Sciatic nerve (tissue), 2 donors: Measurements from ENCODE around the gene ATP6V1D. TPM values are rescaled to one million over a fixed set of nuclear protein-coding genes. Genes with fewer than 3 reads are reported as not detected.
A peak's percentile ranks its signal among the peaks of the same experiment; 100 is the strongest.
"Not testable (repeated sequence)": the region's sequence is repeated elsewhere in the genome, so short reads cannot be mapped to it uniquely, and the experiment has no call there.

ENCODE experiments used
- ATAC-seq: fragments of 200-7000 bp; cut with Tn5 transposase; one replicate; pipeline ENCODE4 v1.9.1; 2020; ENCODE audit warnings: mild to moderate bottlenecking, moderate library complexity
- DNase-seq: peaks from one replicate; pipeline ENCODE4 v3.0.0-alpha.2; 2020; ENCODE audit warnings: low spot score
- intact Hi-C: fragments of 100-400 bp; cut with DNase I; formaldehyde crosslinking; loops from one replicate; pipeline ENCODE4 v1.14.2; 2022
- total RNA-seq: library from RNA; stranded (reverse); fragmentation: NEBNext Ultra II Directional; extraction: Animal tissue kit (Norgen Biotek cat#: 25700); gene quantifications from one replicate; pipeline ENCODE4 v1.2.1, GENCODE V29; 2021
- donor health status: DM: no; HTN: no; CAD: no.
- donor health status: DM: no; HTN: no; CAD: no.

The ATP6V1D gene
- total RNA-seq, 1 donor from 2014 or later = 46.0 TPM

DNA sequence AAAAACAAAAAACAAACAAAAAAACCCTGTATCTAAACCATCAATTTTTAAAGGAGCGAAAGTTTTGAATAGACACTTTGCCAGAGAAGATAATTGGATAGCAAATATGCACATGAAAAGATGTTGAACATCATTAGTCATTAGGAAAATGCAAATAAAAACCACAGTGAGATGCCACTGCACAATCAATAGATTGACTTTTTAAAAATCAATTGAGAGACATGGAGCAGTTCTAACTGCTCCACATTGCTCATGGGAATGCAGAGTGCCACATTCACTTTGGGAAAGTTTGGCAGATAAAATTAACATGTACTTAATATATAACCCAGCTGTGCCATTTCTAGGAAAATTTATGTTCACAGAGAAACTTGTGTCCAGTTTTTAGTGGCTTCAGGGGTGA, 13.2 kb upstream of the ATP6V1D start:
- intact Hi-C loops = no loop called here
- DNase-seq (no peak), ATAC-seq (no peak)

DNA sequence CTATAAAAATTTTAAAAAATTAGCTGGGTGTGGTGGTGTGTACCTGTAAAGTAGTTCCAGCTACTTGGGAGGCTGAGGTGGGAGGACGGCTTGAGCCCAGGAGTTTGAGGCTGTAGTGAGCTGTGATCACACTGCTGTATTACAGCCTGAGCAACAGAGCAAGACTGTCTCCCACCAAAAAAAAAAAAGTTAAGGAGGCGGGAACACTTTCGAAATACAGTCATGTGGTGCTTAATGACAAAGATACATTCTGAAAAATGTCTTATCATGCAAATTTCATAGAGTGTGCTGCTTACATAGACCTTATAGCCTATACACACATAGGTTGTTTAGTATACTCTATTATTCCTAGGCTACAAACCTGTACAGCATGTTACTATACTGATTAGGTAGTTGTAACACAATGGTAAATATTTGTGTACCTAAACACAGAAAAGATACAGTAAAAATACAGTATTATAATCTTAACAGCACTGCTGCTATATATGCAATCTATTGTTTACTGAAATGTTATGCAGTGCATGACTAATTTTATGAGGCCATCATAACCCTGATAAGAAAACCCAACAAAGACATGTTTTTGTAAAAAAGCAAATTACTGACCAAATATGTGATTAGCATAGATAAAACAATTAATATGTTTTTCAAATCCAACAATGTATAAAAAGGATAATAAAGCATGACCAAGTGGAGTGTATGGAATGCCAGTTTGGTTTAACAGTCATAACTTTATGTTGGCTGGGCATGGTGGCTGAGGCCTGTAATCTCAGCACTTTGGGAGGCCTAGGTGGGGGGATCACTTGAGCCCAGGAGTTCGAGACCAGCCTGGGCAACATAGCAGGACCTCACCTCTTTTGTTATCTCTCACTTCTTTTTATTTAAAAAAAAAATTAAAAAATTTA, 11.9 kb upstream of the ATP6V1D start:
- no peak for DNase-seq
- intact Hi-C loops = no loop called here
- no peak for ATAC-seq

DNA sequence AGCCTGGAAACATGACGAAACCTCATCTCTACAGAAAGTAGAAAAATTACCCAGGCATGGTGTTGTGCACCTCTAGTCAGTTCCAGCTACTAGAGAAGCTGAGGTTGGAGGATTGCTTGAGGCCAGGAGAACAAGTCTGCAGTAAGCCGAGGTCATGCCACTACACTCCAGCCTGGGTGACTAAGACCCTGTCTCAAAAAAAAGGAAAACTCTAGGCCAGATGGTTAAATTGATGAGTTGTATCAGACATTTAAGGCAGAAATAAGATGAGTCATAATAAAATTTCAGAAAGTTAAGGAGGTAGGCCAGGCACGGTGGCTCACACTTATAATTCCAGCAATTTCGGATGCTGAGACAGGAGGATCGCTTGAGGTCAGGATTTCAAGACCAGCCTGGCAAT, 11.2 kb upstream of the ATP6V1D start:
- intact Hi-C loops = no loop called here
- no peak for ATAC-seq
- no peak for DNase-seq

DNA sequence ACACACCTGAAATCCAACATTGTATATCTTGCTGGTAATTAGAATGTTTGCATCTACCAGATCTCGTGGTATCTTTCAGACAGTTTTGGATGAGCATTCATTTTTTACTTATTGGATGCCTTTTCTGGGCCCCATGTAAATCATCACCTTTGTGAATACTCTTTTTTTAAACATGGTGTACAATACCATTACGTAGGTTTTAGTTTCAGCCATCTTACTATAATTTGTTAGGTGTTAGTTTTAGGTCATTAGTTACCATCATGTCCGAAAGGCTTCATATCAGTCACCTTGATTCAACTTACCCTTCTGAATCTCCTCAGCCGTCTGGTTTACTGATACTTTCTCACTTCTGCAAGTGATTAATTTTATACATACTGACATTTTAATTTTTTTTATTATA, 5.9 kb upstream of the ATP6V1D start:
- DNase-seq = no peak
- intact Hi-C loops = no loop called here
- no peak for ATAC-seq

GRCh38 chr14:67360470-67361206, 1.0 kb upstream of the ATP6V1D start:
- intact Hi-C loops = no loop called here
- DNase-seq (no peak), ATAC-seq (peak; percentile 38)

- ATAC-seq (no peak), DNase-seq (no peak)
- intact Hi-C loops = no loop called here
Measured at GRCh38 chr14:67358924-67359774, 455 bp downstream of the ATP6V1D start.

- intact Hi-C loops = no loop called here
Measured at GRCh38 chr14:67357969-67358354, 1.6 kb downstream of the ATP6V1D start.

GRCh38 chr14:67357186-67357968, 2.2 kb downstream of the ATP6V1D start:
- intact Hi-C loops = no loop called here
- no peak for ATAC-seq
- DNase-seq = no peak

More at GRCh38 chr14:67357969-67358354, 1.6 kb downstream of the ATP6V1D start:
- DNase-seq = no peak
- no peak for ATAC-seq

GRCh38 chr14:67352055-67352454, 7.5 kb downstream of the ATP6V1D start:
- DNase-seq = no peak
- ATAC-seq = no peak
- intact Hi-C loops = no loop called here

DNA sequence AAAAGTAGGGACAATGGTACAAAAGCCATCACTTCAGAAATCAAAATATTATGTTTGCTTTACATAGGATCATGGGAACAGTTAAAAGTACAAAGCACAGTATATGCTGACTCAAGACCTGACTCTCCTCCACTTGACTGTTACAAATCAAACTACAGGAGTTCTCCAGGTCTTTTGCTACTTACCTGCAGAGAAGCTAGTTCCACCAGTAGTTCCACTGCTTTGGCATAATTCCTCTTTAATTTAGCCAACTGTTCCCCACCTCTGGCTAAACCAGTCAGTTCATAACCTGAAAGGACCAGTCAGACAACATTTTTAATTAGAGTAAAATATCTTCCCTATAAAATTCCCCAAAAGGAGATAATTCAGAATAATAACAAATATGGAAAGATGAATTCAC, 14.0 kb downstream of the ATP6V1D start:
- DNase-seq (no peak), ATAC-seq (no peak)

GRCh38 chr14:67343601-67344230, 15.9 kb downstream of the ATP6V1D start:
- no peak for DNase-seq
- intact Hi-C loops = no loop called here
- ATAC-seq = no peak

More for the DNA sequence above, 14.0 kb downstream of the ATP6V1D start:
- intact Hi-C loops = no loop called here

- ATAC-seq, DNase-seq: not testable (repeated sequence)
Measured at GRCh38 chr14:67341231-67341630, 18.4 kb downstream of the ATP6V1D start.

GRCh38 chr14:67335781-67336180, 23.8 kb downstream of the ATP6V1D start:
- ATAC-seq (no peak), DNase-seq (no peak)
- intact Hi-C loops = no loop called here

More at GRCh38 chr14:67341231-67341630, 18.4 kb downstream of the ATP6V1D start:
- intact Hi-C loops = not testable (repeated sequence)

DNA sequence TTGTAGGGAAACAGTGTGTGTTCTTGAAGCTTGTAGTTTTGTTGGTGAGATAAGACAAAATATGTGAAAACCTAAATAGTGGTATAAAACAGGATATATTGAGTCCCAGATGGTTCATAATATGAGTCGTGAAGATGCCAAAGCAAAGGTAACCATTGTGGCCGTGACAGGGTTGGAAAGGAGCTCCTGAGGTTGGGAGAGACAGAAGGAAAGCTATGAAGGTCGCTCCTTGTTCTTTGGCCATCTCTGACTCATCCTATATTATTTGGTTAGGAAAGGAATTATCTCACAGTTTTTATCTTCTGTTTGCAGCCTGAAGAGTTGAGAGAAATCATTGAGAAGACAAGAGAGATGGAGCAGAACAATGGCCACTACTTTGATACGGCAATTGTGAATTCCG, 27.1 kb downstream of the ATP6V1D start:
- DNase-seq = no peak
- intact Hi-C loops = no loop called here
- ATAC-seq = no peak

DNA sequence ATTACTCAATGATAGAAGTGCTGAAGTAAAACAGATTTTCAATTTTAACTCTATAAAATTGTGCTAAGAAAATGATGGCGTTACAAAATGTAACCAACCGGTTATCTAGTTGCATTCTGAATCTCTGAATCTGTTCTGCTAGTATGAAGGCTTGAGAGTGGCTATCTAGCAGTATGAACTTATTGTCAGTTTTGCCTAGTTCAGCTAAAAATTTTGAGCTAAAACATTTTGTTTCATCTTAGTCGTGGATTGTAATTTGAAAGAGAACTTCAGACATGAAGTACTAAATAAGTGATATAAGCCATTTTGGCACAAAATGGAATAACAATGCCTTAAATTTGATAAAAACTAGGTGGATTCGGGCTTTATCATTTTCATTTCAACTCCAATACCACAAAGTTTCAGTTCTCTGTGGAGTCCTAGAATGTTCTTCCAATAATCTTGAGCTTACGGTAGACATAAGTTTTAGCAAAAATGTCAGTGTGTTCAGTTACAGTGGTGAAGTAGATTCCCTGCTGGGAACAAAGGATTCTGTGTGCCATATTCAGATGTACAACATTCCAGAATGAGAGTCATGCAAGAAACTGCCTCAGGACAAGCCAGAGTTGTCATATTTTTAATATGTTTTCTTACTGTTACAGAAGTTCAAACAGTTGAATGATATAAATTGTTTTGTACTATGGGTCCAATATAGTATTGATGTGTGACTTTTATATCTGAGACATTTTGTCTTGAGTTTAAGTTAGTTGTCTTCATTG, 28.1 kb downstream of the ATP6V1D start:
- DNase-seq (no peak), ATAC-seq (no peak)
- intact Hi-C loops = no loop called here

- intact Hi-C loops = not testable (repeated sequence)
Measured at GRCh38 chr14:67329666-67330065, 29.9 kb downstream of the ATP6V1D start.

DNA sequence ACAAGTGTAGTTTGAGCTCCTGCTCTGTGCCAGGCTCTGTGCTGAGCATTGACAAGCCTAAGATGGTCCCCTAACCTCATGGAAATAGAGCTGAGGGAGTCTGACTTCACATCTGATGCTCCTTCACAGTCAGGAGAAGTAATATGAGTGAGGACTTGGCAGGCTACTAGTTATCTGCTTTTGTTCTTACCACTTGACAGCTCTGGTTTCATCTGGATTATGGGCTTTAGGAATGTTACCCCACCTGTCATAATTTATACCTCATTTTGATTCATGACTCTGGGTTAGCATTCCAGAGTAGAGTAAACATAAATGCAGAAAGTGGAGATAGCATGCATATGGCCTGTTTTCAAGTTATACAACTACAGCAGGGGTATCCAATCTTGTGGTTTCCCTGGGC, 40.5 kb downstream of the ATP6V1D start:
- DNase-seq = no peak
- ATAC-seq = no peak
- intact Hi-C loops = no loop called here

More at GRCh38 chr14:67329666-67330065, 29.9 kb downstream of the ATP6V1D start:
- not testable (repeated sequence) for DNase-seq, ATAC-seq
